NT2/D1 (cell line): ENCODE data around the gene AMBN.

ENCODE experiments used
- DNase-seq: peaks from one replicate; pipeline ENCODE4 v3.0.0-alpha.2; 2011; ENCODE audit warnings: low read depth, low spot score
- H3K27me3 ChIP-seq: 2 replicates; pipeline ENCODE4 v1.6.0; 2011; ENCODE audit warnings: mild to moderate bottlenecking; ENCODE audit not compliant: insufficient read length, insufficient read depth
- H3K36me3 ChIP-seq: 2 replicates; pipeline ENCODE4 v1.6.1; 2011; ENCODE audit warnings: mild to moderate bottlenecking, low read length, mixed read lengths; ENCODE audit not compliant: insufficient read depth, insufficient read length
- H3K4me1 ChIP-seq: 2 replicates; pipeline ENCODE4 v1.5.1; 2011; ENCODE audit not compliant: insufficient read depth, insufficient read length
- H3K4me3 ChIP-seq: 2 replicates; pipeline ENCODE4 v1.5.1; 2011; ENCODE audit warnings: low read depth; ENCODE audit not compliant: insufficient read length
- H3K9ac ChIP-seq: 2 replicates; pipeline ENCODE4 v1.6.0; 2011; ENCODE audit warnings: low read depth; ENCODE audit not compliant: insufficient read length
- H3K9me3 ChIP-seq: 2 replicates; pipeline ENCODE4 v1.5.1; 2011; ENCODE audit warnings: mild to moderate bottlenecking, low read length; ENCODE audit not compliant: insufficient read depth
- SUZ12 ChIP-seq: IDR thresholded peaks from 2 replicates; pipeline ENCODE4 v1.6.1; 2011; ENCODE audit not compliant: insufficient read length, insufficient read depth; ENCODE audit errors: extremely low read depth
- YY1 ChIP-seq: IDR thresholded peaks from 2 replicates; pipeline ENCODE4 v1.6.1; 2011; ENCODE audit not compliant: insufficient read length, insufficient read depth
- ZNF274 ChIP-seq: IDR thresholded peaks from 2 replicates; pipeline ENCODE4 v1.6.1; 2011; ENCODE audit warnings: mild to moderate bottlenecking, low read depth, low read length

The AMBN gene, protein sequence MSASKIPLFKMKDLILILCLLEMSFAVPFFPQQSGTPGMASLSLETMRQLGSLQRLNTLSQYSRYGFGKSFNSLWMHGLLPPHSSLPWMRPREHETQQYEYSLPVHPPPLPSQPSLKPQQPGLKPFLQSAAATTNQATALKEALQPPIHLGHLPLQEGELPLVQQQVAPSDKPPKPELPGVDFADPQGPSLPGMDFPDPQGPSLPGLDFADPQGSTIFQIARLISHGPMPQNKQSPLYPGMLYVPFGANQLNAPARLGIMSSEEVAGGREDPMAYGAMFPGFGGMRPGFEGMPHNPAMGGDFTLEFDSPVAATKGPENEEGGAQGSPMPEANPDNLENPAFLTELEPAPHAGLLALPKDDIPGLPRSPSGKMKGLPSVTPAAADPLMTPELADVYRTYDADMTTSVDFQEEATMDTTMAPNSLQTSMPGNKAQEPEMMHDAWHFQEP

DNA sequence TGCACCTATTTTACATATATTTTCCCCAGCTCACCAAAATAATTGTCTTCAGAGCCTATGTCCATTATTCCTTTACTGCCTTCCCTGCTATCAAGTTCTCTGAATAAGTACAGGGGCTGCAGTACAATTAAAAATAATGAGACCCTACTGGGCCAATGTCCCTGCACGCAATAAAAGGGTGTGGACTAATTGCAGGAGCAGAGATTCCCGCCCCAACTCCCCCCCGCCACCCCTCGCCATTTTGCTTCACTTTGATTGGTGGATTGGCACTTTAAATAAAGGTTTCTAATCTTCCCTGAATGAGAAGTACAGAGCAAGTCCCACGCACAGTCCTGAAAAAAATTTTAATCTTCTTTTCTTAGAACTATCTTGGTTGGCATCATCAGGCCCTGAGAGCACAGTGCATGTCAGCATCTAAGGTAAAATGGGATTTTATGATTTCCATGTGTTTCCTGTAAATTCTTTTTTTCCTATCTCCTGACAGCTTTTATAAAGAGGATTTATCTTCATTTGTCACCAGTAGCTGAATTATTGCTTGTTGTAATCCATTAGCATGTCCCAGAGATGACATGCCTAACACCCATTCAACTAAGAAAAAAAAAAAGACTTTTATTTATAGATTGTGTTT is at the start of gene AMBN:
Gene AMBN (plus strand): TSS at position 302 of the 628 bp plus-strand sequence. CDS start 103 bp downstream, at position 405.
- H3K4me3 ChIP-seq = no peak within 1 kb of the TSS
- H3K36me3 ChIP-seq = no peaks in the 10 kb centered on the region
- no peak within 1 kb of the TSS for H3K9ac ChIP-seq
- TF ChIP-seq ZNF274 (no peak), SUZ12 (no peak), YY1 (no peak)
- no peaks in the 10 kb centered on the region for H3K4me1 ChIP-seq
- no peaks in the 10 kb centered on the region for H3K27me3 ChIP-seq
- no peak for DNase-seq
- H3K9me3 ChIP-seq = no peaks in the 10 kb centered on the region

DNA sequence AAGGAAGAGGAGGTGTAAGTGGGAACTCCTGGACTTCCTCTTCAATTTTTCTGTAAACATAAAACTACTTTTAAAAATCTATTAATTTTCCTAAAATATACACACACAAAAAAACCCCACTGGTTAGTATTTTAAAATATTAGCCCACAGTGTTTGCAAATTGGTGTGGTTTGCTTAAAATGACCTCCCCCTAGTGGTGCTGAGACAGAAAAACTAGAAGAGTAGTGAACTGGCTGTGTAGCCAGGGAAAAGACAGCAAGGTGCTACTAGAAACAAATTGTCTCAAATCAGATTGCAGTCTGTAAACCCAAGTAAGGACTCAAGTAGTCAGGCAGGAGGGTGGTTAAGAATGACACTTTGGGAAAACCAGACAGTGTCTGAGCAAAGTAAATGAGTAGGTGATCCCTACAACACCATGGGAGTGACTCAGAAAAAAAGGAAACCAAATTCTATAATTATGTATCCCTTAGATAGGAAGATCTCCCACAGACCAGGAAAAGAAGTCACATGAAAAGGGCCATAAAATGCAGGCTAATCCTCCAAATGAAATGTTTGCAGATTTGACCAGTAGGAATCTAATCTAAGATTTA is 47.7 kb upstream of the AMBN start:
- TF ChIP-seq SUZ12 (no peak), YY1 (no peak), ZNF274 (no peak)
- no peak for DNase-seq

DNA sequence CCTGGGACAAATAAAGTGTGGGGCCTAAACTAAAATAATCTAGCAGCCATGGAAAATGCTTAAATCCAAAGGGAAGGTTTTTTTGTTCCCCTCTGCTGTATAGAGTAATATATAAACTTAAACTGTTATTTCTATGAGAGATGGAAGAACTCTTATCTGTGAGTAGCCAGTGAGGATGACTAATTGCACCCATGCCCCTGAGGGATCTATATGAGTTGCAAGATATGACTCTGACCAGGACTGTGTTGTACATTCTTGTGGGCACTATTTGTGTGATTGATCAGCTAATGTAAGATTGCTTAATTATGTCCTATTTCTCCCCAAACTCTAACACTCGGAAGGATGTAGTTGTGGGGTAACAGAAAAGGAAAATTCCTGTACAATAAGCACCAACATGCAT is 35.2 kb upstream of the AMBN start:
- Histone ChIP-seq H3K4me3 (no peak overlapping the region), H3K9me3 (no peaks in the 10 kb centered on the region), H3K36me3 (no peaks in the 10 kb centered on the region), H3K9ac (no peak overlapping the region), H3K4me1 (no peaks in the 10 kb centered on the region), H3K27me3 (no peaks in the 10 kb centered on the region)
- TF ChIP-seq YY1 = no peak
- no peak for TF ChIP-seq ZNF274
- no peak for TF ChIP-seq SUZ12
- DNase-seq = no peak

More for the DNA sequence above, 47.7 kb upstream of the AMBN start:
- no peak overlapping the region for H3K4me3 ChIP-seq
- no peak overlapping the region for H3K9ac ChIP-seq
- H3K9me3 ChIP-seq = no peaks in the 10 kb centered on the region
- no peaks in the 10 kb centered on the region for H3K4me1 ChIP-seq
- H3K36me3 ChIP-seq = no peaks in the 10 kb centered on the region
- H3K27me3 ChIP-seq = no peaks in the 10 kb centered on the region

DNA sequence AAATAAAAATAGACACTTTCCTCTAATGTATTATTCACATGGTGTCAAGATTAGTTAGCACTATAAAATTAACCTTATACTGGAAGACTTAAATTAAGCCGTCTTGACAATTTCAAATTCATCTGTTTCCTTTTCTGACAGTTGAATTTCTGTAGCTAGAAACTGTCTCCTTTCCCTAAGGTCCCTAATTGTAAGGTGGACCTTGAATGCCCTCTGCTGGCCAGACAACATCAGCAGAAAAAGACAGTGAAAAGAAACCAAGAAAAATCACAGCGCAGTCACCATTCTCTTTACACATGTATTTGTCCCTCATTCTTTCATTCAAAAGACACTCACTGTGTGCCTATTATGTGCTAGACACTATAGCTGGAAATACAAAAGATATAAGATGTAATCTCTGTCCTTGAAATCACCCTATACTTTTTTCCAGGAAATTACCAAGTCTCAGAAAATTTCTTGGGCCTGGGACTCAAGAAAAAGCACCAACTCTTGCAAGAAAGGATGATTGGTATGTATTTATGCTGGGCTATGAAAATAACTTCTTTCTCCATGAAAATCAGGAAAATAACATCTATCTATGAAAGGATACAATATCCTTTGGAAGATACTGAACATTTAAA is 32.7 kb upstream of the AMBN start:
- Histone ChIP-seq H3K4me1 (no peaks in the 10 kb centered on the region), H3K9ac (no peak overlapping the region), H3K27me3 (no peaks in the 10 kb centered on the region), H3K9me3 (no peaks in the 10 kb centered on the region), H3K4me3 (no peak overlapping the region), H3K36me3 (no peaks in the 10 kb centered on the region)
- no peak for TF ChIP-seq YY1
- TF ChIP-seq SUZ12 = no peak
- TF ChIP-seq ZNF274 = no peak
- DNase-seq = peak; percentile 20

DNA sequence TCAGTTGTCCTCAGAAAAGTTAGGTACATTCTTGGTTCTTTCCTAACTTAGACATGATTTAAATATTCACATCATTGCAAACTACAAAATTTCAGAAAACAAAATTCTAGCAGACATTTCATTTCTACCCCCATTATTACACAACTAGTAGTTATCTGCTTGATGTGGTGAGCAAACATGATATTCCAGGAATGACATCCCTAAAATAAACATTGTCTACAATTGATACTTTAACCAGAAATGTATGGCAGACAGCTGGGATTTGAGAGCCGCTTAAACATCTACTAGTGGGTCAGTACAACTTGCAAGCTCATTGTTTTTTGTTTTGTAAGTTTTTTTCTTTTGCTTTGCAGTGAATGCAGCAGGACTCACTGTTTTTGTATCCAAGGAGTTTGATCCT is 32.1 kb upstream of the AMBN start:
- TF ChIP-seq SUZ12 = no peak
- no peak for TF ChIP-seq ZNF274
- TF ChIP-seq YY1 = no peak
- Histone ChIP-seq H3K4me1 (no peaks in the 10 kb centered on the region), H3K36me3 (no peaks in the 10 kb centered on the region), H3K4me3 (no peak overlapping the region), H3K9me3 (no peaks in the 10 kb centered on the region), H3K27me3 (no peaks in the 10 kb centered on the region), H3K9ac (no peak overlapping the region)
- no peak for DNase-seq

DNA sequence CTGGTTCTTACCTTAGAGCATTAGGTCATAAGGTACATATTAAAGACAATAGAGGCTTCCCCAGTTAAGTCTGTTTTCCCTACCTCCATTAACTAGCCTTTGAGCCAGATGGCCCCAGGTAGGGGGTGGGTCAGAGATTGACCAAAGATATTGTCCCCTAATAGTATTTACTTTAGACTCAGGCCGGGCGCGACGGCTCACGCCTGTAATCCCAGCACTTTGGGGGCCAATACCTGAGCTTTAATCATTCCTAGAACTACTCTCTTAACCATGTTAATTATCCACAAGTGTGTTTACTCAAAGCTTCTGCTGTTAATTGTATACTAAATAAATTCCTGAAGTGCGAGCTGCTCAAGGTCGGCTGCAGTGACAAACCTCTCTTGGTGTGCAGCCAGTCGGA is 28.0 kb upstream of the AMBN start:
- H3K36me3 ChIP-seq = no peaks in the 10 kb centered on the region
- H3K9me3 ChIP-seq = no peaks in the 10 kb centered on the region
- no peak for DNase-seq
- no peaks in the 10 kb centered on the region for H3K4me1 ChIP-seq
- H3K27me3 ChIP-seq = no peaks in the 10 kb centered on the region
- no peak overlapping the region for H3K9ac ChIP-seq
- no peak overlapping the region for H3K4me3 ChIP-seq
- TF ChIP-seq SUZ12 (no peak), YY1 (no peak), ZNF274 (no peak)
